HG03039 (cell line): ENCODE data around the gene NTSR1.

ENCODE experiments used
- ATAC-seq: cut with Tn5 transposase; IDR thresholded peaks from one replicate; pipeline ENCODE4 v1.9.1; 2021; ENCODE audit warnings: mild to moderate bottlenecking, moderate library complexity; ENCODE audit not compliant: unreplicated experiment

Gene NTSR1

GRCh38 chr20:62706857-62707256 is 1.8 kb upstream of the NTSR1 start:
- no peak for ATAC-seq

DNA sequence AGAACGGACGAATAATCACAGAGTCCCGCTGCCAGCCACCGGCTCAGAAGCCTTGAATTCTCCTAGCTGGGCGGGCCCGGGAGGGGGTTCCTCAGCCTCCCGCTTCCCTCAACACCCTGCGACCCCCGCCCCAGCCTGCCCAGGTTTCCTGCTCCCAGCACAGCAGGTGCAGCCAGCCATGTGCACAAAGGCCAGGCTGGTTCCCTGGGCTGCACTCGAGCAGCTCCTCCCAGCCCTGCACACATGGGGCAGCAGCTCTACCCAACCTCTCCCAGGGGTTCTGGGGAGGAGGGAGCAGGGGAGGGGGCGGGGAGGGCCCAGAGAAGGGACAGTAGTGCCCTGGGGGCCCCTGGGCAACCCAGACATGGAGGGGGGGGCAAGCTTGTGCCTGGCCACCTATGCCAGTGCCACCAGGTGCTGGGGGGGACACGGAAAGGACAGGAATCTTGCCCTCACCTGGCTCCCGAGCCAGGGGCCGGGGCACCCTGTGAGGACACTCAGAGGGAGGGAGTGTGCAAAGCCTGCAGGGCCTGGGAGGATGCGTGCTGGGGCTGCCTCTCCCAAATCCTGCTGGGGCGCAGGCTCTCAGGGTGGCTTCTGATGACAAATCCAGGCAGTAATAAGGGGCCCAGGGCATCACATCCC is 1.2 kb upstream of the NTSR1 start:
- ATAC-seq: no peak

- ATAC-seq: no peak
These were observed 615 bp upstream of the NTSR1 start for GRCh38 chr20:62707921-62708521.

GRCh38 chr20:62709537-62709905 is 885 bp downstream of the NTSR1 start:
- ATAC-seq: no peak

GRCh38 chr20:62710221-62710885 is 1.7 kb downstream of the NTSR1 start:
- ATAC-seq: no peak

GRCh38 chr20:62710886-62711702 is 2.5 kb downstream of the NTSR1 start:
- no peak for ATAC-seq

- no peak for ATAC-seq
These were observed 3.1 kb downstream of the NTSR1 start for GRCh38 chr20:62711703-62712101.

GRCh38 chr20:62712606-62713005 is 4.0 kb downstream of the NTSR1 start:
- no peak for ATAC-seq

GRCh38 chr20:62714006-62714405 is 5.4 kb downstream of the NTSR1 start:
- no peak for ATAC-seq

- no peak for ATAC-seq
These were observed 6.2 kb downstream of the NTSR1 start for GRCh38 chr20:62714799-62715198.

DNA sequence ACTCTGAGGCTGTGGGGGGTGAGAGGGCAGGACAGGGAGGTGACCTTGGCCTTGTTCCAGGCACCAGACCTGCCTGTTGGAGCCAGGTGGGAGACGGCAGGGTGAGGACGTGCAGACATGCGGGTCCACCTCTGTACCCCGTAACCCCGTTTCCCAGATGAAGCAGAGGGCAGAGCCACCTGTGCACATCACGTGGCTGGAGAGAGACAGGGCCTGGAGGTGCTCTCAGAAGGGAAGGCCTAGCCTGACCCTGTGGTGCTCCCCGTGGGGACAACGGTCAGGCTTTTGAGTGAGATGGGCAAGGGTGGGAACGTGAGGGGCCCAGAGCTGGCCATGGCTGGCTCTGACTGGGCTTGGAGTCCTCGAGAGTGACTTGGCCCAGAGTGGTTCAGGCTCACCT is 6.6 kb downstream of the NTSR1 start:
- no peak for ATAC-seq

- ATAC-seq: no peak
These were observed 7.7 kb downstream of the NTSR1 start for GRCh38 chr20:62716198-62716940.

DNA sequence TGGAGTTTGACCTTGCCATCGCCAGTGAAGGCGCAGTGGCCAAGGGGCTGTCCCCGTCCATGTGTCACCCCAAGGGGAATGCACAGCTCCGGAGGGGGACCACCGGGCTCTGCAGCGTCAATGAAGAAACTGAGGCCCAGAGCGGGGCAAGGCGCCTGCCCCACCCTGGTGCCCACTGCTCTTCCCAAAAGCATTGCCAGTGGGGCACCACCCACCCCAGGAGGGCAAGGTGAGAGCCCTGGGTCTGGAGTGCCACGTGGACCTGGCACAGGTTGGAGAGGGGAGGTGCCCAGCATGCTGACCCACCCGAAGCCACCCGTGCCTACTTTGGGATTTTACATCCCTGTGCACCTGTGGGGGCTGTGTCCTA is 8.3 kb downstream of the NTSR1 start:
- no peak for ATAC-seq

GRCh38 chr20:62717933-62718332 is 9.3 kb downstream of the NTSR1 start:
- ATAC-seq: no peak

GRCh38 chr20:62718546-62718945 is 9.9 kb downstream of the NTSR1 start:
- ATAC-seq: no peak

- no peak for ATAC-seq
These were observed 10.8 kb downstream of the NTSR1 start for GRCh38 chr20:62719250-62719935.

- no peak for ATAC-seq
These were observed 13.1 kb downstream of the NTSR1 start for GRCh38 chr20:62721511-62722370.

DNA sequence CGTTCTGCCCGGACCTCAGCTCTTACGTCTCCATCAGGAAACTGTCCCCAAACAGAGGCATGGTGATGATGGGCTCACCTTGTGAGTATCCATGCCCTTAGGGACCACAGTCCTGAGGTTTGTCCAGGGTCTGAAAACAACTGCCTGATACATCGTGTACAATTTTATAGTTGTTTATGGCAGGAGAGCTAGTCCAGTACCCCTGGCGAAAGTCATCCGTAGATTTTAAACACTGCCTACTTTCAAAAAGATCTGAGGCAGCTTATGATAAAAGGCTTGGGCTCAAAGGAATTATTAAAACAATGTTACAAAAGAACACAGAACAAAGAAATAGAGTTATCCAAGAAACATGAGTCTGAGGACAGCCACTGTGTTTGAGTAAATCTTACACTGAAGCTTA is 14.0 kb downstream of the NTSR1 start:
- ATAC-seq: no peak

GRCh38 chr20:62723351-62723750 is 14.7 kb downstream of the NTSR1 start:
- ATAC-seq: no peak
